HL-60/S4 treated with retinoic acid at 250 ng/mL for 4 days and 3 days (cell line): ENCODE results near the gene TXN2.
"Not testable (repeated sequence)": the region's sequence is repeated elsewhere in the genome, so short reads cannot be mapped to it uniquely, and the experiment has no call there.

Experiments
- in situ Hi-C: fragments of 300-500 bp; cut with MboI; formaldehyde crosslinking; loops from 2 replicates; pipeline ENCODE4 v1.7.0; 2022; ENCODE audit warnings: low sequenced_read_pairs

TXN2 gene

GRCh38 chr22:36457688-36458450 is 23.6 kb downstream of the TXN2 start:
- in situ Hi-C loops: no loop called here

- in situ Hi-C loops: no loop called here
Measured at GRCh38 chr22:36456464-36456845, 25.0 kb downstream of the TXN2 start.

GRCh38 chr22:36455571-36456463 is 25.6 kb downstream of the TXN2 start:
- in situ Hi-C loops: no loop called here

GRCh38 chr22:36454916-36455570 is 26.4 kb downstream of the TXN2 start:
- in situ Hi-C loops: no loop called here

GRCh38 chr22:36453855-36454378 is 27.5 kb downstream of the TXN2 start:
- in situ Hi-C loops: no loop called here

- in situ Hi-C loops: not testable (repeated sequence)
Measured at GRCh38 chr22:36452978-36453607, 28.3 kb downstream of the TXN2 start.

- in situ Hi-C loops: no loop called here
Measured at GRCh38 chr22:36452250-36452977, 29.0 kb downstream of the TXN2 start.

GRCh38 chr22:36450923-36451322 is 30.5 kb downstream of the TXN2 start:
- in situ Hi-C loops: not testable (repeated sequence)

- in situ Hi-C loops: no loop called here
Measured at GRCh38 chr22:36449596-36450175, 31.8 kb downstream of the TXN2 start.

GRCh38 chr22:36447632-36448031 is 33.8 kb downstream of the TXN2 start:
- in situ Hi-C loops: no loop called here

- in situ Hi-C loops: no loop called here
Measured at GRCh38 chr22:36445158-36445668, 36.2 kb downstream of the TXN2 start.

GRCh38 chr22:36443198-36443770 is 38.2 kb downstream of the TXN2 start:
- in situ Hi-C loops: no loop called here

- in situ Hi-C loops: no loop called here
Measured at GRCh38 chr22:36442506-36443197, 38.8 kb downstream of the TXN2 start.

GRCh38 chr22:36440429-36441002 is 40.9 kb downstream of the TXN2 start:
- in situ Hi-C loops: no loop called here

GRCh38 chr22:36439481-36440271 is 41.8 kb downstream of the TXN2 start:
- in situ Hi-C loops: no loop called here

GRCh38 chr22:36435516-36436415 is 45.7 kb downstream of the TXN2 start:
- in situ Hi-C loops: no loop called here
